B cell (primary cell): ENCODE data around the gene PSMG1. TPM values are rescaled to one million over a fixed set of nuclear protein-coding genes. Genes with fewer than 3 reads are reported as not detected.
A peak's percentile ranks its signal among the peaks of the same experiment; 100 is the strongest.

Experiments used
- ATAC-seq: fragments of 200-7000 bp; cut with Tn5 transposase; one replicate; pipeline ENCODE4 v1.10.0; 2021; ENCODE audit warnings: low read depth, mild to moderate bottlenecking, moderate number of reproducible peaks, moderate library complexity
- CTCF ChIA-PET: fragments of 350-600 bp; sonication (Branson Sonifier 250); formaldehyde crosslinking; loops from one replicate; lab custom pipeline; 2021; ENCODE audit warnings: antibody characterized with exemption, inconsistent platforms; lab: Charles Lee
- POLR2A ChIA-PET: fragments of 350-600 bp; sonication (Branson Sonifier 250); formaldehyde crosslinking; loops from one replicate; lab custom pipeline; 2021; ENCODE audit warnings: antibody characterized with exemption; lab: Charles Lee
- DNase-seq: peaks from one replicate; pipeline ENCODE4 v3.0.0; 2013
- H2AFZ ChIP-seq: 2 replicates; pipeline ENCODE4 v1.6.1; 2012; ENCODE audit warnings: mild to moderate bottlenecking, low read depth, low read length; ENCODE audit not compliant: insufficient read depth, poor library complexity, severe bottlenecking
- H3K27ac ChIP-seq, 2 donors: 1 replicate in 1 of 2; 2 replicates in 1 of 2; pipeline ENCODE4 v1.5.1; 2012 to 2013; ENCODE audit warnings: low read length in 2 of 2, mild to moderate bottlenecking in 2 of 2, moderate library complexity in 1 of 2
- H3K27me3 ChIP-seq, 4 experiments: fragments of 200-600 bp in 1 of 4; sonication (generic) in 1 of 4; replicated peaks in 1 of 4; 1 replicate in 2 of 4; 2 replicates in 2 of 4; pipeline versions ENCODE4 v1.6.1 to v1.7.0; 2013 to 2016; ENCODE audit warnings: low read length in 3 of 4, mild to moderate bottlenecking in 2 of 4, mixed read lengths in 1 of 4, moderate library complexity in 1 of 4; ENCODE audit not compliant: insufficient read depth in 4 of 4, control insufficient read depth in 3 of 4; ENCODE audit errors: control extremely low read depth in 1 of 4
- H3K36me3 ChIP-seq, 2 experiments: replicated peaks in 1 of 2; 1 replicate in 1 of 2; 2 replicates in 1 of 2; pipeline versions ENCODE4 v1.6.1 to v1.7.1; 2013; ENCODE audit warnings: low read length in 1 of 2; ENCODE audit not compliant: insufficient read depth in 2 of 2, control insufficient read depth in 1 of 2; ENCODE audit errors: control extremely low read depth in 1 of 2, extremely low read depth in 1 of 2
- H3K4me1 ChIP-seq, 2 donors: fragments of 200-600 bp in 1 of 2; sonication (generic) in 1 of 2; 1 replicate in 1 of 2; 2 replicates in 1 of 2; pipeline versions ENCODE4 v1.5.1 to v1.6.1; 2013 to 2017; ENCODE audit warnings: low read length in 2 of 2; ENCODE audit not compliant: control insufficient read depth in 2 of 2, insufficient read depth in 2 of 2
- H3K4me2 ChIP-seq: replicated peaks from 2 replicates; pipeline ENCODE3; 2012; ENCODE audit warnings: mild to moderate bottlenecking, low read depth, low read length; ENCODE audit not compliant: poor library complexity, severe bottlenecking
- H3K4me3 ChIP-seq, 5 experiments: fragments of 200-600 bp in 1 of 5; sonication (generic) in 1 of 5; 1 replicate in 3 of 5; 2 replicates in 2 of 5; pipeline versions ENCODE4 v1.5.1 to v1.7.0; 2011 to 2016; ENCODE audit warnings: low read length in 4 of 5, mild to moderate bottlenecking in 4 of 5, low read depth in 2 of 5, control low read depth in 1 of 5, moderate library complexity in 1 of 5; ENCODE audit not compliant: insufficient read depth in 1 of 5; ENCODE audit errors: control extremely low read depth in 1 of 5, extremely low read depth in 1 of 5
- H3K79me2 ChIP-seq: fragments of 200-600 bp; sonication (generic); one replicate; pipeline ENCODE4 v1.6.0; 2016; ENCODE audit warnings: low read length; ENCODE audit not compliant: control insufficient read depth, insufficient read depth
- H3K9ac ChIP-seq: fragments of 200-600 bp; sonication (generic); 2 replicates; pipeline ENCODE4 v1.6.1; 2017; ENCODE audit warnings: mild to moderate bottlenecking, low read length, moderate library complexity
- H3K9me3 ChIP-seq, 3 donors: one replicate each; pipeline versions ENCODE4 v1.6.1 to v1.7.1; 2013; ENCODE audit warnings: low read length in 2 of 3; ENCODE audit not compliant: control insufficient read depth in 2 of 3, insufficient read depth in 1 of 3; ENCODE audit errors: control extremely low read depth in 1 of 3
- H4K20me1 ChIP-seq: 2 replicates; pipeline ENCODE4 v1.6.0; 2012; ENCODE audit warnings: mild to moderate bottlenecking, low read length; ENCODE audit not compliant: insufficient read depth, control insufficient read depth, poor library complexity, severe bottlenecking
- H3K27ac Mint-ChIP-seq: one replicate; pipeline ENCODE4 v1.8.0; 2021; ENCODE audit warnings: mixed read lengths
- H3K27me3 Mint-ChIP-seq: one replicate; pipeline ENCODE4 v1.8.0; 2021; ENCODE audit warnings: mixed read lengths
- H3K4me1 Mint-ChIP-seq: one replicate; pipeline ENCODE4 v1.8.0; 2021; ENCODE audit warnings: mixed read lengths
- H3K4me3 Mint-ChIP-seq: one replicate; pipeline ENCODE4 v1.8.0; 2021; ENCODE audit warnings: mixed read lengths
- H3K9me3 Mint-ChIP-seq: one replicate; pipeline ENCODE4 v1.8.0; 2022; ENCODE audit warnings: mixed read lengths; ENCODE audit not compliant: insufficient read depth
- EZH2 ChIP-seq: IDR thresholded peaks from 2 replicates; pipeline ENCODE4 v1.6.1; 2012; ENCODE audit warnings: borderline replicate concordance, low read depth, mild to moderate bottlenecking, moderate library complexity, low read length; ENCODE audit not compliant: insufficient read depth, poor library complexity, severe bottlenecking
- WGBS: methylation state at CpG from one replicate; pipeline ENCODE4 v1.1.5; 2013; ENCODE audit warnings: missing lambda C conversion rate; ENCODE audit not compliant: insufficient coverage; 5-methylcytosine and 5-hydroxymethylcytosine counted together
- intact Hi-C: fragments of 100-400 bp; cut with micrococcal nuclease; formaldehyde crosslinking; loops from one replicate; pipeline ENCODE4 v1.10.0; 2022
- polyA plus RNA-seq: library from polyadenylated mRNA; depleted of rRNA; stranded (reverse); fragments of >200 nt; gene quantifications from 2 replicates; pipeline ENCODE4 v1.2.3, GENCODE V29; 2012
- total RNA-seq, 2 donors: library from RNA; stranded (reverse); fragments of 120-200 nt in 1 of 2; gene quantifications; 1 replicate in 1 of 2; 2 replicates in 1 of 2; pipeline versions ENCODE4 v1.2.3 to v1.2.4, GENCODE V29; 2013 to 2022
- TF ChIP-seq, protein P1 (sequence below): fragments of 200-600 bp; IDR thresholded peaks from one replicate; pipeline ENCODE4 v1.8.0; 2022; ENCODE audit warnings: antibody characterized with exemption, mild to moderate bottlenecking

PSMG1 gene
- total and polyA plus RNA-seq, 2 donors (not counting 1 experiment from before 2014, with no cell fraction given): 8.6 to 10.4 TPM

DNA sequence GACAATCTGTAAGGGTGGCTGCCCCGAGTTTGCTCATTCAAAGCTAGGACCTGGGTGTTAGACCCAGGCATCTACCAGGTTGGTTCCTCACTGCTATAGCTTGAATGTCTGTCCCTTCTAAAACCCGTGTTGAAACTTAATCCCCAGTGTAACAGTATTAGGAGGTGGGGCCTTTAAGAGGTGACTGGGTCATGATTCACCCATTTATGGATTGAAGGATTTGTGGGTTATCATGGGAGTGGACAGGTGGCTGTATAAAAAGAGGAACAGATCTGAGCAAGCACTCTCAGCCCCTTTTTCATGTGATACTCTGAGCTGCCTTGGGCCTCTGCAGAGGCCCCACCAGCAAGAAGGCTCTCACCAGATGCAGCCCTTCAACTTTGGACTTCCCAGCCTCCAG, 29.4 kb downstream of the PSMG1 start:
- no peaks in the 10 kb centered on the region for H3K9me3 ChIP-seq
- Mint-ChIP-seq H3K27ac (no peak overlapping the region), H3K27me3 (peaks cover 8% of the 10 kb centered on the region), H3K4me3 (no peak overlapping the region), H3K9me3 (no peaks in the 10 kb centered on the region), H3K4me1 (no peaks in the 10 kb centered on the region)
- TF ChIP-seq EZH2: no peak
- TF ChIP-seq, protein P1, sequence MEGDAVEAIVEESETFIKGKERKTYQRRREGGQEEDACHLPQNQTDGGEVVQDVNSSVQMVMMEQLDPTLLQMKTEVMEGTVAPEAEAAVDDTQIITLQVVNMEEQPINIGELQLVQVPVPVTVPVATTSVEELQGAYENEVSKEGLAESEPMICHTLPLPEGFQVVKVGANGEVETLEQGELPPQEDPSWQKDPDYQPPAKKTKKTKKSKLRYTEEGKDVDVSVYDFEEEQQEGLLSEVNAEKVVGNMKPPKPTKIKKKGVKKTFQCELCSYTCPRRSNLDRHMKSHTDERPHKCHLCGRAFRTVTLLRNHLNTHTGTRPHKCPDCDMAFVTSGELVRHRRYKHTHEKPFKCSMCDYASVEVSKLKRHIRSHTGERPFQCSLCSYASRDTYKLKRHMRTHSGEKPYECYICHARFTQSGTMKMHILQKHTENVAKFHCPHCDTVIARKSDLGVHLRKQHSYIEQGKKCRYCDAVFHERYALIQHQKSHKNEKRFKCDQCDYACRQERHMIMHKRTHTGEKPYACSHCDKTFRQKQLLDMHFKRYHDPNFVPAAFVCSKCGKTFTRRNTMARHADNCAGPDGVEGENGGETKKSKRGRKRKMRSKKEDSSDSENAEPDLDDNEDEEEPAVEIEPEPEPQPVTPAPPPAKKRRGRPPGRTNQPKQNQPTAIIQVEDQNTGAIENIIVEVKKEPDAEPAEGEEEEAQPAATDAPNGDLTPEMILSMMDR: no peak
- ChIA-PET POLR2A (no interaction called here), CTCF (no interaction called here)
- H2AFZ ChIP-seq: no peak overlapping the region
- ATAC-seq (no peak), DNase-seq (no peak)
- no peak overlapping the region for H3K9ac ChIP-seq
- H4K20me1 ChIP-seq: no peaks in the 10 kb centered on the region
- H3K4me1 ChIP-seq: no peaks in the 10 kb centered on the region
- H3K36me3 ChIP-seq: no peaks in the 10 kb centered on the region
- H3K4me2 ChIP-seq: no peak overlapping the region
- H3K4me3 ChIP-seq: no peak overlapping the region
- H3K27ac ChIP-seq: no peak overlapping the region
- intact Hi-C loops: no loop called here
- H3K27me3 ChIP-seq: peaks cover 0 to 3% (median 0%) of the 10 kb centered on the region in 4 experiments
- H3K79me2 ChIP-seq: no peaks in the 10 kb centered on the region
- WGBS: 96% methylated on average over 2 of the region's 2 CpGs

DNA sequence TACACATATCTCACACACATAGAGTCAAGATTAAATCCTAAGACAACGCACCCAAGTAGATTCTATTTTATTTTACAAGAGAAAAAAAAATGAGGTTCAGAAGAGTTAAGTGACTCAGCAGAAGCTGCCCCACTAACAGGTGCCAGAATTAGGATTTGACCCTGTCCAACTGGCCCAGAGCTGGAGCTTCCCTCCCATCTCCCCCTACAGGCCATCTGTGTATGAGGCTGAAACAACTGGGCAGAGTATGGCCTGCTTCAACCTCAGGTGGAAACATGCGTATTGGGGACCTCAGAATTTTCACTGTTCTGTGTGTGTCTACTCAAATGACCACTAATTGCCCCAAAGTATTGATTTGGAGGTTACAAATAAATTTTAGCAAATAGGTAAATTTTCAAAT, 29.9 kb downstream of the PSMG1 start:
- TF ChIP-seq, protein P1: peak; percentile 27
- no peak for TF ChIP-seq EZH2
- peaks cover 0 to 3% (median 0%) of the 10 kb centered on the region in 4 experiments for H3K27me3 ChIP-seq
- H3K79me2 ChIP-seq: no peaks in the 10 kb centered on the region
- no peaks in the 10 kb centered on the region for H4K20me1 ChIP-seq
- DNase-seq: no peak
- no peaks in the 10 kb centered on the region for H3K9me3 ChIP-seq
- no peak overlapping the region for H2AFZ ChIP-seq
- H3K4me2 ChIP-seq: no peak overlapping the region
- Mint-ChIP-seq H3K4me1 (no peaks in the 10 kb centered on the region), H3K4me3 (no peak overlapping the region), H3K27ac (no peak overlapping the region), H3K9me3 (no peaks in the 10 kb centered on the region), H3K27me3 (peaks cover 8% of the 10 kb centered on the region)
- intact Hi-C loops: no loop called here
- CTCF ChIA-PET: no interaction called here
- 86% methylated on average over 1 of the region's 2 CpGs for WGBS
- no peaks in the 10 kb centered on the region for H3K36me3 ChIP-seq
- ATAC-seq: no peak
- no peak overlapping the region for H3K4me3 ChIP-seq
- H3K4me1 ChIP-seq: no peaks in the 10 kb centered on the region
- POLR2A ChIA-PET: no interaction called here
- H3K27ac ChIP-seq: no peak overlapping the region
- H3K9ac ChIP-seq: no peak overlapping the region
